Loucy (cell line): ENCODE measurements around the gene NEK5.

Experiments used
- EZH2phosphoT487 ChIP-seq: fragments of 200-600 bp; IDR thresholded peaks from 2 replicates; pipeline ENCODE4 v1.6.1; 2018; ENCODE audit warnings: antibody characterized with exemption, mild to moderate bottlenecking, moderate library complexity, borderline replicate concordance
- TF ChIP-seq, protein P1 (sequence below): fragments of 200-600 bp; sonication (generic); conservative IDR thresholded peaks from 2 replicates; pipeline ENCODE4 v1.5.1; 2014; ENCODE audit warnings: mild to moderate bottlenecking, antibody characterized with exemption, low read length

DNA sequence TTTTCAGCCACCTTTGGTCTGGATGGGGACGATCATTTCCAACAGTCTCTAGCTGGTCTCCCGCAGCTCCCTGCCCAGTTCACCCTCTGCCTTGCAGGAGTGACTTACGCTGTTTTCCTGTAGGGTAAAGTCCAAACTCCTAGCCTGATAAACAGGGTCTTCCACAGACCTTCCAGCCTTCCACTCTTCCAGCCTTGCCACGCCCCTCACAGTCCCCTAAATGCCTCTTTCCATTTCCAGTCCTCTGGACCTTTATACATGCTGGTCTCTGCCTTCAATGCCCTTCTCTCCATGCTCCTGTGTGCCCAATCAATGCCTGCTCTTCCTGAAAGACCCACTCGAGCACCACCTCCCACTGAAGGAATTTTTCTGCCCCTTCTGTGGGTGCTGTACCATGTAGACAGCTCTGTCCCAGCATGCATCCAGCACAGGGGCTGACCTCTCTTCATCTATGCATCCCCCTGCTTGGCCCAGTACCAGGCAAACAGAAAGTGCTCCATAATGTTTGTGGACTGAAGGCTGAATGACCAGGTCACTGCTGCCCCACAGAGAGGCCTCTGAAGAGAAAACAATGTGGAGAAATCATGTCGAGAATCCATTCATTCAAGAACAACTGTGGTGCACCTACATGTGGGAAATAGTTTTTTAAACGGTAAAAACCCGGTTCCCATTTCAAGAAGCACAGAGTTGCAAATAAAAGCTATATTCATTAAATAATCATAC lies 122.2 kb downstream of the NEK5 start:
- TF ChIP-seq, protein P1, sequence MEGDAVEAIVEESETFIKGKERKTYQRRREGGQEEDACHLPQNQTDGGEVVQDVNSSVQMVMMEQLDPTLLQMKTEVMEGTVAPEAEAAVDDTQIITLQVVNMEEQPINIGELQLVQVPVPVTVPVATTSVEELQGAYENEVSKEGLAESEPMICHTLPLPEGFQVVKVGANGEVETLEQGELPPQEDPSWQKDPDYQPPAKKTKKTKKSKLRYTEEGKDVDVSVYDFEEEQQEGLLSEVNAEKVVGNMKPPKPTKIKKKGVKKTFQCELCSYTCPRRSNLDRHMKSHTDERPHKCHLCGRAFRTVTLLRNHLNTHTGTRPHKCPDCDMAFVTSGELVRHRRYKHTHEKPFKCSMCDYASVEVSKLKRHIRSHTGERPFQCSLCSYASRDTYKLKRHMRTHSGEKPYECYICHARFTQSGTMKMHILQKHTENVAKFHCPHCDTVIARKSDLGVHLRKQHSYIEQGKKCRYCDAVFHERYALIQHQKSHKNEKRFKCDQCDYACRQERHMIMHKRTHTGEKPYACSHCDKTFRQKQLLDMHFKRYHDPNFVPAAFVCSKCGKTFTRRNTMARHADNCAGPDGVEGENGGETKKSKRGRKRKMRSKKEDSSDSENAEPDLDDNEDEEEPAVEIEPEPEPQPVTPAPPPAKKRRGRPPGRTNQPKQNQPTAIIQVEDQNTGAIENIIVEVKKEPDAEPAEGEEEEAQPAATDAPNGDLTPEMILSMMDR = no peak
- TF ChIP-seq EZH2phosphoT487 = no peak
